Measurements from ENCODE around the gene DLG2. TPM values are rescaled to one million over a fixed set of nuclear protein-coding genes. Genes with fewer than 3 reads are reported as not detected.

Gene DLG2
- total RNA-seq, 4 donors from 2014 or later, result 7.3 to 14.1 (median 11.1) TPM

- Histone ChIP-seq H3K36me3 (no peaks in the 10 kb centered on the region), H3K27ac (replicated peaks in 1 of 4) (no peak overlapping the region), H3K4me1 (no peaks in the 10 kb centered on the region), H3K4me3 (no peak overlapping the region), H3K27me3 (no peaks in the 10 kb centered on the region), H3K9me3 (no peaks in the 10 kb centered on the region)
- intact Hi-C loops (cut with DNase I), result no loop called here
- TF ChIP-seq POLR2AphosphoS5 (IDR thresholded peaks at IDR 0.05), result no peak
- TF ChIP-seq POLR2A (IDR thresholded peaks at IDR 0.05; ENCODE audit: low read depth), result no peak
- no peak for TF ChIP-seq EP300 (IDR thresholded peaks at IDR 0.05)
- no peak for TF ChIP-seq CTCF (IDR thresholded peaks at IDR 0.05)
- 90% methylated on average over 1 of the region's 1 CpG for WGBS
- DNase-seq (ENCODE audit: extremely low spot score), result no peak
These were observed 2167.3 kb downstream of the DLG2 start for GRCh38 chr11:83459798-83460197.

- Histone ChIP-seq H3K9me3 (no peaks in the 10 kb centered on the region), H3K4me1 (no peaks in the 10 kb centered on the region), H3K27me3 (no peaks in the 10 kb centered on the region), H3K4me3 (no peak overlapping the region), H3K36me3 (no peaks in the 10 kb centered on the region), H3K27ac (replicated peaks in 1 of 4) (no peak overlapping the region)
- DNase-seq (ENCODE audit: extremely low spot score), result no peak
- TF ChIP-seq EP300 (IDR thresholded peaks at IDR 0.05) (no peak), POLR2A (IDR thresholded peaks at IDR 0.05; ENCODE audit: low read depth) (no peak), CTCF (IDR thresholded peaks at IDR 0.05) (no peak), POLR2AphosphoS5 (IDR thresholded peaks at IDR 0.05) (no peak)
- WGBS, result 83% methylated on average over 8 of the region's 8 CpGs
- intact Hi-C loops (cut with DNase I), result no loop called here
These were observed 2170.6 kb downstream of the DLG2 start for GRCh38 chr11:83456566-83456965.

DNA sequence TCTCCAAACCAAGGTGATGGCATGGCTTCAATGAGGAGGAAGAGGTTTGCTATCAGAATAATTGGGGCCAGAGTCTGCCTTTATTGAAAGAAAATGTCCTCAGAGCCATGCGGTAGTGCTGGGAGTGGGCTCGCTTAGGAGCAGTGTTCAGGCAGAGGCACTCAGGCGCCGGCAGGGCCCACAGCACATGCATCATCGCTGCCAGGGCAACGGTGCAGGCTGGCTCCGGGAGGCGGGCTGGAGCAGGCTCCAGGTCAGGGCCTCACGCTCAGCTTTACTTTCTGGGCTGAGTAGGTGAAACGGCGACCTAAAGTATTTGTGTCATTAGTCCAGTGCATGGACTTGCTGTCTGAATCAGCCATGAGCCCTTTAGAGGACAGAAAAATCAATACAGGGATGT, 2171.1 kb downstream of the DLG2 start:
- no peaks in the 10 kb centered on the region for H3K4me1 ChIP-seq
- TF ChIP-seq EP300 (IDR thresholded peaks at IDR 0.05), result no peak
- TF ChIP-seq CTCF (IDR thresholded peaks at IDR 0.05), result no peak
- no peak for TF ChIP-seq POLR2AphosphoS5 (IDR thresholded peaks at IDR 0.05)
- no peak for TF ChIP-seq POLR2A (IDR thresholded peaks at IDR 0.05; ENCODE audit: low read depth)
- no peak overlapping the region for H3K4me3 ChIP-seq
- no peaks in the 10 kb centered on the region for H3K27me3 ChIP-seq
- intact Hi-C loops (cut with DNase I), result no loop called here
- DNase-seq (ENCODE audit: extremely low spot score), result no peak
- no peaks in the 10 kb centered on the region for H3K9me3 ChIP-seq
- WGBS, result 79% methylated on average over 10 of the region's 11 CpGs
- no peaks in the 10 kb centered on the region for H3K36me3 ChIP-seq
- no peak overlapping the region for H3K27ac ChIP-seq (replicated peaks in 1 of 4)

DNA sequence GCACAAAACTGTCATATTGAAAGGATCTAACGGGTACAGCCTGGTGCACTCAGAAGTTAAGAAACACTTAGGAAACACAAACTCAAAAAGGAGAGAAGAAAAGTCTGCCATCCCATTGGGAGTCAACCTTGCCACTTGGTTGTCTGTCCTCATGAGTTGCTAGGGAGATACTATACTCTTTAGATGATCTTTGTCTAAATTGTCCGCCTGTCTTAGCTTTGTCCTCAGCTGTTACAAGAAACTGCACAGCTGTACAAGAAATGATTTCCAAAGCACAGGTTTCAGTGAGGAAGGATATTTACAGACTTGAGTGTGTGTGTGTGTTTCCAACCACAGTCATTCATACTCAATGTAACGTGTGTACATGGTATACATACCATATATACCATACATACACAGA, 2171.8 kb downstream of the DLG2 start:
- 75% methylated on average over 3 of the region's 3 CpGs for WGBS
- no peaks in the 10 kb centered on the region for H3K9me3 ChIP-seq
- intact Hi-C loops (cut with DNase I), result no loop called here
- H3K36me3 ChIP-seq, result no peaks in the 10 kb centered on the region
- no peak overlapping the region for H3K27ac ChIP-seq (replicated peaks in 1 of 4)
- H3K27me3 ChIP-seq, result no peaks in the 10 kb centered on the region
- H3K4me3 ChIP-seq, result no peak overlapping the region
- DNase-seq (ENCODE audit: extremely low spot score), result no peak
- H3K4me1 ChIP-seq, result no peaks in the 10 kb centered on the region
- TF ChIP-seq CTCF (IDR thresholded peaks at IDR 0.05) (no peak), POLR2AphosphoS5 (IDR thresholded peaks at IDR 0.05) (no peak), POLR2A (IDR thresholded peaks at IDR 0.05; ENCODE audit: low read depth) (no peak), EP300 (IDR thresholded peaks at IDR 0.05) (no peak)

GRCh38 chr11:83454674-83455073, 2172.5 kb downstream of the DLG2 start:
- TF ChIP-seq POLR2A (IDR thresholded peaks at IDR 0.05; ENCODE audit: low read depth) (no peak), EP300 (IDR thresholded peaks at IDR 0.05) (no peak), POLR2AphosphoS5 (IDR thresholded peaks at IDR 0.05) (no peak), CTCF (IDR thresholded peaks at IDR 0.05) (no peak)
- Histone ChIP-seq H3K4me1 (no peaks in the 10 kb centered on the region), H3K4me3 (no peak overlapping the region), H3K36me3 (no peaks in the 10 kb centered on the region), H3K27ac (replicated peaks in 1 of 4) (no peak overlapping the region), H3K9me3 (no peaks in the 10 kb centered on the region), H3K27me3 (no peaks in the 10 kb centered on the region)
- no peak for DNase-seq (ENCODE audit: extremely low spot score)
- intact Hi-C loops (cut with DNase I), result no loop called here
- 73% methylated on average over 1 of the region's 1 CpG for WGBS
